Thymus (tissue), 11 donors: ENCODE measurements around the gene PLIN5. TPM values are rescaled to one million over a fixed set of nuclear protein-coding genes. Genes with fewer than 3 reads are reported as not detected.
"Not testable (repeated sequence)": the region's sequence is repeated elsewhere in the genome, so short reads cannot be mapped to it uniquely, and the experiment has no call there.

Experiments used
- DNase-seq, 9 donors: peaks; one replicate each; pipeline ENCODE4 v3.0.0-alpha.2; 2013; ENCODE audit warnings: low spot score in 9 of 9, low read depth in 6 of 9, missing footprints in 1 of 9
- H3K27ac ChIP-seq, 2 donors: one replicate each; pipeline ENCODE4 v1.5.1; 2013; ENCODE audit warnings: control low read depth in 1 of 2, low read depth in 1 of 2, low read length in 1 of 2, mild to moderate bottlenecking in 1 of 2, moderate library complexity in 1 of 2
- H3K27me3 ChIP-seq, 2 donors: one replicate each; pipeline ENCODE4 v1.5.1; 2013; ENCODE audit warnings: low read length in 1 of 2; ENCODE audit not compliant: control insufficient read depth in 2 of 2, insufficient read depth in 1 of 2
- H3K36me3 ChIP-seq, 2 donors: one replicate each; pipeline ENCODE4 v1.5.1; 2013; ENCODE audit warnings: low read length in 1 of 2, mild to moderate bottlenecking in 1 of 2, moderate library complexity in 1 of 2; ENCODE audit not compliant: control insufficient read depth in 2 of 2, insufficient read depth in 2 of 2
- H3K4me1 ChIP-seq, 2 donors: one replicate each; pipeline ENCODE4 v1.5.1; 2013; ENCODE audit warnings: low read length in 2 of 2; ENCODE audit not compliant: control insufficient read depth in 2 of 2, insufficient read depth in 2 of 2
- H3K4me3 ChIP-seq, 2 donors: one replicate each; pipeline ENCODE4 v1.5.1; 2013; ENCODE audit warnings: low read length in 2 of 2, control low read depth in 1 of 2, mild to moderate bottlenecking in 1 of 2
- H3K9me3 ChIP-seq, 2 donors: one replicate each; pipeline ENCODE4 v1.5.1; 2013; ENCODE audit warnings: low read length in 1 of 2, mild to moderate bottlenecking in 1 of 2; ENCODE audit not compliant: control insufficient read depth in 2 of 2, insufficient read depth in 1 of 2
- WGBS: extraction: QIAGEN DNeasy Blood & Tissue Kit; methylation state at CpG from one replicate; pipeline ENCODE4 v1.1.7; 2013; 5-methylcytosine and 5-hydroxymethylcytosine counted together
- polyA plus RNA-seq: library from polyadenylated mRNA; stranded (reverse); fragments of 200-250 nt; gene quantifications from one replicate; pipeline ENCODE4 v1.2.3, GENCODE V29; 2013
- total RNA-seq: library from RNA; stranded (reverse); fragments of 120-200 nt; gene quantifications from one replicate; pipeline ENCODE4 v1.2.4, GENCODE V29; 2013
- donor health status: healthy.

PLIN5 gene
- total and polyA plus RNA-seq, 2 donors, result 1.2 to 12.3 TPM

DNA sequence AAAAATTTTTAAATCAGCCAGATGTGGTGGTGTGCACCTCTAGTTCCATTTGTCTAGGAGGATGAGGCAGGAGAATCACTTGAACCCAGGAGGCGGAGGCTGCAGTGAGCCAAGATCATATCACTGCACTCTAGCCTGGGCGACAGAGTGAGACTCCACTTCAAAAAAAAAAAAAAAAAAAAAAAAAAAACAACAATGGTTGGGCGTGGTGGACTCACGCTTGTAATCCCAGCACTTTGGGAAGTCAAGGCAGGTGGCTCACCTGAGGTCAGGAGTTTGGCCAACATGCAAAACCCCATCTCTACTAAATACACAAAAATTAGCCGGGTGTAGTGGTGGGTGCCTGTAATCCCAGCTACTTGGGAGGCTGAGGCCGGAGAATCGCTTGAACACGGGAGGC, 7.6 kb downstream of the PLIN5 start:
- H3K4me1 ChIP-seq, H3K4me3 ChIP-seq, H3K27ac ChIP-seq, H3K9me3 ChIP-seq, H3K27me3 ChIP-seq, DNase-seq, H3K36me3 ChIP-seq: not testable (repeated sequence)
- WGBS, result 96% methylated on average over 8 of the region's 8 CpGs

DNA sequence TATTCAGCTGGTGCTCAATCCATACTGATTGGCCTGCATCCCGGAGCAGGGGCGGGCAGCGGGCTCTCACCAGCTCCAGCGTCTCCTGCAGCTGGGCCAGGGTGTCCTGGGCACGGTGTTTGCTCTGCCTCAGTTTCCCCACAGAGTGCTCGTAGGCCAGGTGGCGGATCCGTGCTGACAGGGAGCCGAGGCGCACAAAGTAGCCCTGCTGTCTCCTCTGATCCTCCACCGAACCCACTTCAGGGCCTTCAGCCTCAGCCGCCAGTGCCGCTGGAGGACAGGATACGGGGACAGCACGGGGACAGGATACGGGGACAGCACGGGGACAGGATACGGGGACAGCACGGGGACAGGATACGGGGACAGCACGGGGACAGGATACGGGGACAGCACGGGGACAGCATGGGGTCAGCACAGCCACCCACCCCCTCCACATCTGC, 9.4 kb downstream of the PLIN5 start:
- no peaks in the 10 kb centered on the region for H3K9me3 ChIP-seq
- 78% methylated on average over 23 of the region's 23 CpGs for WGBS
- no peaks in the 10 kb centered on the region for H3K27me3 ChIP-seq
- H3K36me3 ChIP-seq, result no peaks in the 10 kb centered on the region
- no peaks in the 10 kb centered on the region for H3K4me1 ChIP-seq
- no peak overlapping the region for H3K27ac ChIP-seq
- no peak for DNase-seq
- H3K4me3 ChIP-seq, result no peak overlapping the region

DNA sequence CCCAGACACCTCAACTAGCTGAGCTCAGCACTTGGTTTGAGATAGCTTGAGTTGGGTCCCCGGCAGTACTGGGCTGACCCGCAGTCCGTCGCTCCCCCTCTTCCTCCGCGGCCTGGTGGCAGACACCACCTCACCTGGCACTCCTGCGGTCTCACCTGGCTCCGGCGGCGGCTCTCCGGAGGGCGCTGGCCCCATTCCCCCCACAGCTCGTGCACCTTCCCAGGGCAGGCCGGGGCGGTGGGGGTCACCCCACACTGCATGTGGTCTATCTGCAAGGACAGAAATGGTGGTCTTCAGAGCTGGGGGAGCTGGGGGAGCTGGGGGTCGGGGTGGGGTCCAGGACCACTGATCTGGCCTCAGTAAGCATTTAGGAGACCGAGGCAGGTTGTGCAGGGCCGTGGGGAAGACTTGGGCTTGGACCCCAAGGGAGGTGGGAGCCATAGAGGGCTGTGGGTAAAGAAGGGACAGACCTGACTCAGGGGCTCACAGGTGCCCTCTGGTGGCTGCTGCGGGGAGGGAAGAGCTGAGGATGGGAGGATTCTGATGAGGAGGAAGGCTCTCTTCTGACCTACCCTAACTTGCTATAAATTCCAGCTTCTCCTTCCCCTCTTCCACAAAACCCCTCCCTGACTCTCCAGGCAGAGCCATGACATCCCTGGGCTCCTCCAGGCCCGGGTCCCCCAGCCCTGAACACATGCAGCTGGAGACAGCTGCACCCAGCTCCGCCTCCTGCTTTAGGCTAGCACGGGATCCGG, 10.0 kb downstream of the PLIN5 start:
- peaks cover 0 to 2% of the 10 kb centered on the region in 2 donors for H3K9me3 ChIP-seq
- peak in 6 of 9 donors; percentile 10 to 55 (median 24) for DNase-seq
- H3K27ac ChIP-seq, result no peak overlapping the region
- no peaks in the 10 kb centered on the region for H3K27me3 ChIP-seq
- 76% methylated on average over 23 of the region's 23 CpGs for WGBS
- H3K4me1 ChIP-seq, result no peaks in the 10 kb centered on the region
- no peaks in the 10 kb centered on the region for H3K36me3 ChIP-seq
- no peak overlapping the region for H3K4me3 ChIP-seq

DNA sequence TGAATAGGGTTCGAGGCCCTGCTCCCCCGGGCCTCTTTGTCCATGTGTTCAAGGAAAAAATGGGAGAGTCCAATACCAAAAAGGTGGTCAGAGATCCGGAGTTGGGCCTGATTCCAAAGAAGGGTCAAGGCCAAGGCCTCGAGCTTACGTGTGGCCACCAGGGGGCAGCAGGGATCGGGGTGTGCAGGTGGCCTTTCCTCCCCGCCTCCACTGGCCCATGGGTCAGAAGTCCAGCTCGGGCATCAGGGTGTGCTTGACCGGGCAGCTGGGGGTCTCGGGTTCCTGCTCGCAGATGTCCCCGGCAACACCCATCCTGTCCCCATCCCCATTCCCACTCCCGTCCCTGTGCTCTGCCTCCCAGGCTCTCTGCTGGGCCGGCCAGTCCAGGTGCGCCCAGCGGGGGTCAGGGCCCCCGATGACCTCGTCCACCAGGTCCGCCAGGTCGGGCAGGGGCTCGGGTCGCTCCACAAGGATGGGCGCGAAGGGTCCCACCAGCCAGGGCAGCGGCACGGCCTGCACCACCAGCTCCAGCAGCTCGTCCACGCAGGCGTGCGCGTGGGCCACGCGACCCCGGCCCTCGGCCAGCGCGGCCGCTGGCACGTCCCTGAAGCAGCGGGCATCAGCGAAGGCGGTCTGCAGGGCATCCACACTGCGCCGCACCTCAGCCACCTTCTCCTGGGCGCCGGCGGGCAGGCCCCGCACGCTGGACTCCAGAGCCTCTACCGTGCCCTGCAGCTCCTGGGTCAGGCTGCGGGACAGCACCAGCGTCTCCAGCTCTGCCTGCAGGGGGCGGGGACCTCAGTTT, 11.5 kb downstream of the PLIN5 start:
- Histone ChIP-seq H3K27ac (no peak overlapping the region), H3K4me1 (no peaks in the 10 kb centered on the region), H3K27me3 (no peaks in the 10 kb centered on the region), H3K36me3 (no peaks in the 10 kb centered on the region), H3K9me3 (peaks cover 0 to 16% of the 10 kb centered on the region in 2 donors), H3K4me3 (no peak overlapping the region)
- no peak for DNase-seq
- WGBS, result 83% methylated on average over 53 of the region's 53 CpGs

DNA sequence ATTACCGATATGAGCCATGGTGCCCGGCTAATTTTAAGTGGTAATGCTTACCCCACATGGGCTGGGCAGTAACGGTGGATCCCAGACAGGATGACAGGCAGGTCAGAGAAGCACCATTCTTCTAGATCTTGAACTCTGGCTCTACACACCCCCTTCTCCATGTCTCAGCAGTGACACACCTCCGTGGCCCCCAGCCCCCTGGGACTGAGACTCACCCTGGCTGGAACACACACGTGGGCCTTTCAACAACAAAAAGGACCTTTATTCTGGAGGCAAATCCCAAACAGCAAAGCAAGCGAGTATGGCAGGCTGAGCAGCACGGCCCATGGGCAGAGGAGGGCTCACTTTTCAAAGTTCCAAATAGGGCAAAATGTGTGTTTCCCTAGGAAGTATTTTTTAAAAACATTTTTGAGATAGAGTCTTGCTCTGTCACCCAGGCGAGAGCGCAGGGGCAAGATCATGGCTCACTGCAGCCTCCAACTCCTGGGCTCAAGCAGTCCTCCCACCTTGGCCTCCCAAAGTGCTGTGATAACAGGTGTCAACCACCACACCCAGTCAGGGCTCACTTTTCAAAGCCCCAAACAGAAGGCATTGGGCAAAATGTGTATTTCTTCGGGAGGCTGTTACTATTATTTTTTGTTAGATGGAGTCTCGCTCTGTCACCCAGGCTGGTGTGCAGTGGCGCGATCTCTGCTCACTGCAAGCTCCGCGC, 12.6 kb downstream of the PLIN5 start:
- H3K36me3 ChIP-seq, result no peaks in the 10 kb centered on the region
- peaks cover 0 to 16% of the 10 kb centered on the region in 2 donors for H3K9me3 ChIP-seq
- no peak overlapping the region for H3K4me3 ChIP-seq
- H3K4me1 ChIP-seq, result no peaks in the 10 kb centered on the region
- 95% methylated on average over 15 of the region's 15 CpGs for WGBS
- no peak overlapping the region for H3K27ac ChIP-seq
- no peaks in the 10 kb centered on the region for H3K27me3 ChIP-seq
- no peak for DNase-seq

DNA sequence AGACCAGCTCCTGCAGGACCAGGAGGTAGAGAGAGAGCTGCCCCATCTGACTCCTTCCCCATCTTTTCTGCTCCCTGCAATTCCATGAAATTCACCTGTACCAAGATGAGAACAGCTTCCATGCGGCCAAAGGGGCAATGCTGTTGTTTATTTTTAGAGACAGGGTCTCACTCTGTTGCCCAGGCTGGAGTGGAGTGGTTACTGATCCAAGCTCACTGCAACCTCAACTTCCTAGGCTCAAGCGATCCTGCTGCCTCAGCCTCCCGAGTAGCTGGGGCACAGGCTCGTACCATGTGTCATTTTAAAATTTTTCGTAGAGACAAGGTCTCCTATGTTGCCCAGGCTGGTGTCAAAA, 13.2 kb downstream of the PLIN5 start:
- no peak for DNase-seq
- H3K4me1 ChIP-seq, result no peaks in the 10 kb centered on the region
- H3K4me3 ChIP-seq, result no peak overlapping the region
- H3K36me3 ChIP-seq, result no peaks in the 10 kb centered on the region
- H3K27me3 ChIP-seq, result no peaks in the 10 kb centered on the region
- 95% methylated on average over 5 of the region's 5 CpGs for WGBS
- peaks cover 0 to 16% of the 10 kb centered on the region in 2 donors for H3K9me3 ChIP-seq
- no peak overlapping the region for H3K27ac ChIP-seq

DNA sequence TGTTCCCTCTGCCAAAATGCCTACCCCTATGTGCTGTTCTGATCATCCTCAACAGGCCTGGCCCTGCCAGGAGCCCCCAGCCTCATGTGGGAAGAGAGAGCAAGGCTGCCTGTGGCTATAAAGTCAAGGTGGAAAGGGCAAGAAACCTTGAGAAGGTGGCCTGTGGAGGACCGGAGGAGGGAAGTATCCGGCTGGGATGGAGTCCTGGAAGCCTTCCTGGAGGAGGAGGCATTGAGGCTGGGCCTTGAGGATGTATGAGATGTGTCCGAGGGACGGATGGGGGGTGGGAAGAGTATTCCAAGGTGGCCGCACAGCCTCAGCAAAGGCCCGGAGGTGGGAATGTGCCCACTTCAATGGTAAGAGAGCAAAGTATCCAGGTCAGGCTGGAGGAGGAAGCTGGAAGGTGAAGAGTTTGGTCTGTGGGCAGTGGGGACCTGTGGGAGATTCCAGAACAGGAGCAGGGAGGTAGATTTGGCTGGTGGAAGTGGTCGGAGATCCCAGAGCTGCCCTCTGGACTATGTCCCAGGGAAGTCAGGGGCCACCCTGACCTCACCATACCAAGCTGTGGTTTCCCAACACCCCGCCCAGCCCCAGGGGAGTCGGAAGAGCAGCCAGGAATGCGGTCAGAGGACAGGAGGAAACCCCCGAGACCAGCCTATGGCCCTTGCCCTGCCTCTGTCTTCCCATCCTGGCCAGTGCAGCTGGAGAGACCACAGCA, 13.7 kb downstream of the PLIN5 start:
- no peak for DNase-seq
- Histone ChIP-seq H3K4me3 (no peak overlapping the region), H3K4me1 (no peaks in the 10 kb centered on the region), H3K27me3 (no peaks in the 10 kb centered on the region), H3K36me3 (no peaks in the 10 kb centered on the region), H3K27ac (no peak overlapping the region), H3K9me3 (peaks cover 0 to 16% of the 10 kb centered on the region in 2 donors)
- WGBS, result 94% methylated on average over 11 of the region's 11 CpGs

DNA sequence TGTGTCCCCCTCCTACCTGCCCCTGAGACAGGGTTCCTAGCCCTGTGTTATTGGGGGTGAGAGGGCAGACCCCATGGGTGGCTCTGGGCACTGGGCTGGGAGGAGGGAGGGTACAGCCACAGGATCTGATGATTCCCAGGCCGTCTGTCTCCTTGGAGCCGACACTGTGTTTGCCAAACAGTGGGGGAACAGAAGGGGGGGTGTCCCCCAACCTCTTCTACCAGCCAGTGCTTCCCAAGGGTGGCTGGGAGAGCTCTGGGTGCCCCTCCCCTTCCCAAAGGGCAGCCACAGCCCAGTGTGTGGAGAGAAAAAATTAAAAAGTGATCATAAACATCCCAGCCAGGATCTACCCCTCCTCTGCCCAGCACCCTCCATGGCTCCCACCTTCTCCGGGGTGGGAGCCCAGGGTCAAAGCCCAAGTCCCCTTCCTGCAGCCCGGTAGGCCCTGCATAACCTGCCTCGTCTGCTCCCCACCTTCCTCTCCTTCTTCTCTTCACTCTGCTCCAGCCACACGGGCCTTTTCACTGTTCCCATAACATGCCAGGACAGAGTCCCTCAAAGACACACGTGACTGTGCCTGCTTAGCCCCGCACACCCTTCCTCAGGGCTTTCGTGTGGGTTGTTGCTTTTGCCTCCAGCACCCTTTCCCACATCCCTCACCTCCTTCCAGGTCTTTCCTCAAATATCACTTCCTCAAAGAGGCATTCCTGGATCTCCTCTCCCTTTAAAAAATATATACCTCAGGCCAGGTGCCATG, 15.3 kb downstream of the PLIN5 start:
- WGBS, result 81% methylated on average over 9 of the region's 9 CpGs
- Histone ChIP-seq H3K27ac (no peak overlapping the region), H3K4me3 (no peak overlapping the region), H3K9me3 (peaks cover 0 to 16% of the 10 kb centered on the region in 2 donors), H3K36me3 (no peaks in the 10 kb centered on the region), H3K27me3 (no peaks in the 10 kb centered on the region), H3K4me1 (no peaks in the 10 kb centered on the region)
- no peak for DNase-seq
